GM19395 (cell line): ENCODE results near the gene GALK2.
"Not testable (repeated sequence)": the region's sequence is repeated elsewhere in the genome, so short reads cannot be mapped to it uniquely, and the experiment has no call there.

Experiments
- ATAC-seq: cut with Tn5 transposase; IDR thresholded peaks from one replicate; pipeline ENCODE4 v1.9.1; 2021; ENCODE audit warnings: mild to moderate bottlenecking, moderate library complexity; ENCODE audit not compliant: unreplicated experiment

Gene GALK2

DNA sequence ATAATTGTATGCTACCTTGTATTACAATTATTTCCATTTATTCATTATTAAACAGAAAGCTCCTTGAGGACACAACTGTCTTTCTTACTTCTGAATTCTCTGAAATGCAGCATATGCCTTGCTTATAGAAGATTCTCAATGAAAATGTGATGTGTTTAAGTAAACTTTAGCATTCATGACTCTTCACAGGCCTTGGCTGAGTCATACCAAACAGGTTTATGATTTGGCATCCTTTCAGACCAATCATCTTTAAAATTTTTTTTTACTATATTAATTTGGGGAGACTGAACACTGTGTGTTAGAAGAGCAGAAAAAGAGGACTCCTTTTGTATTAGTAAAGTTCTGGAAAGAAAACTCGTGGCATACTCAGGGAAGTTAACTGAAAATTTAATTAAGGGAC is 6.4 kb upstream of the GALK2 start:
- ATAC-seq: no peak

DNA sequence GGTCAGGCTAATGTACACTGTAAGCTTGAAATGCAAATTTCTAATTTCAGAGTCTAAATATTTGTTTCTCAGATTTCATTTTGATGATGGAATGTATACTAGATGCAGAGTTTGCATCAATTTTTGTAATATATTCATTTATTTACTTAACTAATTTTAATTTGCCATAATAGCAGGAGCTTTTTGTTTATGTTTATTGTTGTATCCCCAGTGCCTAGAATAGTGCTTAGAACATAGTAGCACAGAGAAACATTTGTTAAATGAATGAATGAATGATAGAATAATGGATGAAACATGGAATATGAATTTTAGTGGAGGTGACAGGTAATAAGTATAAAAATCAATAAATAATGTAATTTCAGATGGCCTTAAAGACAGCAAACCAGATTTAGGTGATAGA is 5.2 kb upstream of the GALK2 start:
- ATAC-seq: no peak

DNA sequence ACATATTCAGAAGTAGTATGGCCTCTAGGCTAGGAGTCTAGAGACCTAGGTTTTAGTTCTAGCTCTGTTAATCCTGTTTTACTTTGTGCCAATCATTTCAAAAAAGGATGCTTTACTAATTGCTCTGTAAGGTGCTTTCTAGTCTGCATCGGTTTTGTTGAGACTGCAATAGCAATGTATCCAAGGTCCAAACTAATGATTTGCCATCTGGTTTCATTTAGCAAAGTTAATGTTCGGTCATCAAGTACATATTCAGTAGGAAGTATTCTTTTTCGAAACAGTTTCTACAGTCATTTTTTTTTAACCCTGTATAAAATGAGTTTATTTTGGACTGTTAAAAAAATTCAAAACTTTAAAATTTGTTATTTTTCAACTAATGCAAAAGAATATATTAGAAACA is 2.0 kb upstream of the GALK2 start:
- ATAC-seq: no peak

DNA sequence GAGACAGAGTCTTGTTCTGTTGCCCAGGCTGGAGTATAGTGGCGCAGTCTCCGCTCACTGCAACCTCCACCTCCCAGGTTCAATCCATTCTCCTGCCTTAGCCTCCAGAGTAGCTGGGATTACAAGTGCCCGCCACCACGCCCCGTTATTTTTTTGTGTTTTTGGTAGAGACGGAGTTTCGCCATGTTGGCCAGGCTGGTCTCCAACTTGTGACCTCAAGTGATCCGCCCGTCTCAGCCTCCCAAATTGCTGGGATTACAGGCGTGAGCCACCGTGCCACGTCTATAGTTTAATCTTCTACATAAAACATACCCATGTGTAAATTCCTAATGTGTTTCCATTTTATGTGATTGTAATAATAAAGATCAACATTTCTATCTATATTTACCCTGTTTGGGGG is 1.7 kb downstream of the GALK2 start:
- ATAC-seq: no peak

DNA sequence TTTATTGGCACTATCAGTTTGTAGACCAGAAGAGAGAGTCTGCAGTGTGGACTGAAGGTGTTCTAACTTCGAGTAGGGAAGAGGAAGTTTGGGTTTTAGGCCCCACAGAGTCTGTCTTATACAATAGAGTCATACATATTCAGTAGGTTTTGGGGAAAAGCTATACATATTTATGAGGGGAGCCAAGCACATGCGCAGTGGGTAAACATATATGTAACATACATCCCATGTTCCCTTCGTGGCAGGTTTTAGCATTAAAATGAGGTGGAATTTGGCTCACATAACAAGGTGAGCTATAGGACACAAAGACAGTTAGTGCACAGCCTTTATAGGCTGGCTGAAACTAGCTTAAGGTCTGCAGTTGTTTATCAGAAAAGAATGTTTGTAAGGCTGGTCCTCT is 4.9 kb downstream of the GALK2 start:
- ATAC-seq: no peak

DNA sequence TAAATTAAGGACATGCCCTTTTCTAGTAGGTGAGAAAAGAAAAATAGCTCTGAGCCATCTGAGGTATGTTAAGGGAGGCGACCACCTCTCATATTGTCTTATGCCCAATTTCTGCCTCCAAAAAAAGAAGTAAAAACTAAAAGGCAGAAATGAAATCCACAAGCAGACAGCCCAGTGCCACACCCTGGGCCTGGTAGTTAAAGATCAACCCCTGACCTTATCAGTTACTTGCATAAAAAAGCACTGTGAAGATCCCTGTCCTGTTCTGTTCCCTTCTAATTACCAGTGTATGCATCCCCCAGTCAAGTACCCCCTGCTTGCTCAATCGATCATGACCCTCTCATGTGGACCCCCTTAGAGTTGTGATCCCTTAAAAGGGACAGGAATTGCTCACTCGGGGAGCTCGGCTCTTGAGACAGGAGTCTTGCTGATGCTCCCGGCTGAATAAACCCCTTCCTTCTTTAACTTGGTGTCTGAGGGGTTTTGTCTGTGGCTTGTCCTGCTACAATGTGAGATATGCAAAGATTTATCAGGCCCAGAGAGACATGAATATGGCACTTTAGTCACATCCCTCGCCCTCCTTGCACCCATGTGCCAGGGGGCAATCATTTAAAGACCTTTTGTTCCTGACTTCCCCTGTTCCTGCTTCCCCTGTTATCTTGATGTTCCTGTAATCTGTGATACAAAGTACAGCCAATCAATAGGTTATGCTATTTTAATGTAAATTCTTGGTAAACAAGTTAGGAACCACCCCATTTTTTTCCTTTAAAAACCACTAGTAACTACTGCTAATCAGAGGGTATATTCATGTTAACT is 5.7 kb downstream of the GALK2 start:
- not testable (repeated sequence) for ATAC-seq

DNA sequence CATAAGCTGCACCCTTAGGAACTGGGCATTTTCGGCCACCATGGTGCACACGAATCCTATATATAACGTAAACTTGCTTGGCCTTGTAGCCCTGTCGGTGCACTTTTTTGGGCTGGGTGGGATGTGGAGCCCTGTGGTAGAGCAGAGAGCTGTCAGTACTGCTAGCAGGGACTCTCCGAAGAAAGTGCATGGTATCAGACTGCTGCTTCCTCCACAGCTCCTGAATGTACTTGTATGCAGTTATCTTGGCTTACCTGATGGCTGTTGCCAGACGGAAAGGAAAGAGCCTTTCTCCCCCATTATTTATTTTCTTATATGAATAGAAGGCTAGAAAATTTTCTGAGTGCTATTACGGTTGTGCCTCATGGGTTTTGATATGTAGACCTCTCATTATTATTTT is 8.4 kb downstream of the GALK2 start:
- ATAC-seq: no peak

DNA sequence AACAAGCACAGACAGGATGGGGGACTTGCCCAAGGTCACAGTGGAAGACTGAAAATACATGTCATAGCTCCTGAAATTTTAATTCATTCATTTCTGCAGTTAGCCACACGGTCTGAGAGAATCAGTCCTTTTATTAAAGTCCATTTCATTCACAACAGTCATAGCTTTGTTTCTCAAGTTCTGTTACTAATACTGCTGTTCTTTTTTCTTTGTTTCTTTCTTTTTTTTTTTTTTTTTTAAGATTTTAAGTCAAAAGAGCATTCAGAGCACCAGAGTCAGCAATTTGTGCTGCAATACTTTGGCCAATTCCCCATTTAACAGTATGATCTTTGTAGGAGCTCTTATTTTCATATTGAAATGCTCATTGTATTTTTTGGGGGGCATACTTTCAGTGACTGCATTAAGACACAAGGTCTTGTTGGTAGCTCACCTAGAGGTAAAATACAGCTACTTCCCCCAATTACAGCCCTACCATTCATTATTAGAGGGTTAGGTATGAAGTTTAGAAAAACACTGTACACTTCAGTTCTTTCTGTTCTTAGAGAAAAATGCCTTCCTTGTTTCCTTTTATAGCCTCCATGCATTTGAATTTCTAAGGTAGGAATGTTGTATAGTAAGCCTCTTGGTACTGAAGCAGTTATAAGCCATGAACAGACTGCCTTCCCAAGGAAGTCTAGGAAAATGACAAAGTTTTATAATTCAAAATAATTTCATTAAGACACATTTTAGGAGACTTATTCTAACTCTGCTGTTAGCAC is 9.6 kb downstream of the GALK2 start:
- ATAC-seq: no peak

DNA sequence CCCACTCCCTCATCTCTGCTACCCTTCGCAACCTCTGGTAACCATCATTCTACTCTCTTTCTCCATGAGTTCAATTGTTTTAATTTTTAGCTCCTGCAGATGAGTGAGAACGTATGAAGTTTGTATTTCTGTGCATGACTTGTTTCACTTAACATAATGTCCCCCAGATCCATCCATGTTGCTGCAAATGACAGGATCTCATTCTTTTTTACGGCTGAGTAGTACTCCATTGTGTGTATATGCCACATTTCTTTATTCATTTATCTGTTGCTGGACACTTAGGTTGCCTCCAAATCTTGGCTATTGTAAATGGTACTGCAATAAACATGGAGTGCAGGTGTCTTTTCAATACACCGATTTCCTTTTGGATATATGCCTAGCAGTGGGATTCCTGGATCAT is 12.1 kb downstream of the GALK2 start:
- ATAC-seq: no peak

DNA sequence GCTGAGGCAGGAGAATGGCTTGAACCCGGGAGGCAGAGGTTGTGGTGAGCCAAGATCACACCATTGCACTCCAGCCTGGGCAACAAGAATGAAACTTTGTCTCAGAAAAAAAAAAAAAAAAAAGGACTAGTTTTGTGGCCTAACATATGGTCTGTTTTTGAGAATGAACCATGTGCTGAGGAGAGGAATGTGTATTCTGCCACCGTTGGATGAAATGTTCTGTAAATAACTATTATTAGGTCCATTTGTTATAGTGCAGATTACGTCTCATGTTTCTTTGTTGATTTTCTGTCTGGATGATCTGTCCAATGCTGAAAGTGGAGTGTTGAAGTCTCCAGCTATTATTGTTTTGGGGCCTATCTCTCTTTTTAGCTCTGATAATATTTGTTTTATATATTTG is 13.7 kb downstream of the GALK2 start:
- ATAC-seq: not testable (repeated sequence)

DNA sequence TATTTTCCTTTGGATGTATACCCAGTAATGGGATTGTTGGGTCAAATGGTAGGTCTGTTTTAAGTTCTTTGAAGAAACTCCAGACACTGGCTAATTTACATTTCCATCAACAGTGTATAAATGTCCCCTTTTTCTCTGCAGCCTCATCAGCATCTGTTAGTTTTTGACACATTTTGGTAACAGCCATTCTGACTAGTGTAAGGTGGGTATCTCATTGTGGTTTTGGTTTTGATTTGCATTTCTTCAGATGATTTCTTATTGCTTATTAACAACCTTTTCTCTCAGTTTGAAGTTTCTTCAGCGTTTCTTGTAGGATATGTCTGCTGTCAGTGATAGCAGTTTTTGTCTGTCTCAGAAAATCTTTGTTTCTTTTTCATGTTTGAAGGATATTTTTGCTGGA is 15.4 kb downstream of the GALK2 start:
- ATAC-seq: peak; percentile 82

DNA sequence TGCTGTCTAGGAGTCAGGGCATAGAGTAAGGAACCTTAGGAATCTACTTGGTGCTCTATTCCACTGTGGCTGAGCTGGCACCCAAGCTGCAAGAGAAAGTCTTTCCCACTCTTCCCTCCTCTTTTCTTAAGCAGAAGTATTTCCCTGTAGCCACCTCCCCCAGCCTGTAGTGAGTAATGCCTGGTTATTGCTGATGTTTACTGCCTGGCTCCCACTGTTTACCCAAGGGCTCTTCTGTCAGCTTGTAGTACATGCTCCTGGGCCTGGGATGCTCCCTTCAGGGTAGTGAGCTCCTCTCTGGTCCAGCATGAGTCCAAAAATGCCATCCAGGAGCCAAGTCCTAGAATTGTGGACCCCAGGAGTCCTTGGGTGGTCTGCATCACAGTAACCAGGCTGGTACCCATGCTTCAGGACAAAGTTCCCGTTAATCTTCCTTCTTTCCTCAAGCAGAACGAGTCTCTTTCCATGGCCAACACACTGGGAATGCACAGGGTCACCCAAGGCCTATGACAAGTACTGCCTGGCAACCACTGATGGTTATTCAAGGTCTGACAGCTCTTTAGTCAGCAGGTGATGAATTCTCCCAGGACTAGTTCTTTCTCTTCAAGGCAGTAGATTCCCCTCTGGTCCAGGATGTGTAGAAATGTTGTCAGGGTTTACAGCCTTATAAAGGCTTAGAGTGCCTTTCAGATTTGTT is 17.6 kb downstream of the GALK2 start:
- ATAC-seq: no peak

DNA sequence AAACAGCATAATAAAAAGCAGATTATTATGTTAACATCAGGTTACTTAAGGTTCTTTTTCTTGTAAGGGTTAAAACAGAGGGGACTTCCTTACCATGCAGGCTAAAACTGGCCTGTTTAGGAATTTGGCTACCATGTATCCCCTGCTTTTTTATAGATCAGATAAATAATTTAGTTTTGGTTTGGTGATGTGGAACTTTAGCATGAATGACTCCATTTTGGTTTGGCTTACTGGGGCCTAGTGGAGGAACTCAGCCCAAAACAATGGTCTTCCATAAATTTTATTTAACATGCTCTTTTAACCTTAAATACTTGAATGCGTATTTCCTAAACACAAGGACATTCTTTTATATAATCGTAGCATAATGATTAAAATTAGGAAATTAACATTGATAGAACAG is 18.9 kb downstream of the GALK2 start:
- no peak for ATAC-seq

DNA sequence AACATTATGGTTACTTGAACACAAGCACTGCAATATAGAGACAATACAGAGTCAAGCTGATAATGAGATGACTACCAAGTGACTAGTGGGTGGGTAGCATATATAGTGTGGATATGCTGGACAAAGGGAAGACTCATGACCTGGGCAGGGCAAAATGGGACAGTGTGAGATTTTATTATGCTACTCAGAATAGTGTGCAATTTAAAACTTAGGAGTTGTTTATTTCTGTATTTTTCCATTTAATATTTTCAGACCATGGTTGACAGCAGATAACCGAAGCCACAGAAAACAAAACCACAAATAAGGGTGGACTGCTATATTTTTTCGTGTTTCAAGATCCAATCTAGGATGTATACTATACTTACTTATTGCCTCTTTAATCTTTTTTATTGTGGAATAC is 19.6 kb downstream of the GALK2 start:
- ATAC-seq: no peak

DNA sequence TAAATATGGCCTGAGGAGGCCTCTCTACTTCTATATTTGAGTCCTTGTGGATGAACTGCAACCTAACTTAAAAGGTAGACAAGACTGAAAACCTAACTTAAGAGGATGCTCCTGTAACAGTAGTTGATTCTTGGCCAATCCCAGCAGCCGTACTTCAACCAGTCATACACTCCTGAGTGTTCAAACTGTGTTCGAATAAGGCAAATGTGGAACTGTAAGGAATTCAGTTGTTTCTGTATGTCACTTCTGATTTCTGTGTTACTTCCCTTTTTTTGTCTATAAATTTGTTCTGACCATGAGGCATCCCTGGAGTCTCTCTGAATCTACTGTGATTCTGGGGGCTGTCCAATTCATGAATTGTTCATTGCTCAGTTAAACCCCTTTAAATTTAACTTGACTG is 20.5 kb downstream of the GALK2 start:
- no peak for ATAC-seq

DNA sequence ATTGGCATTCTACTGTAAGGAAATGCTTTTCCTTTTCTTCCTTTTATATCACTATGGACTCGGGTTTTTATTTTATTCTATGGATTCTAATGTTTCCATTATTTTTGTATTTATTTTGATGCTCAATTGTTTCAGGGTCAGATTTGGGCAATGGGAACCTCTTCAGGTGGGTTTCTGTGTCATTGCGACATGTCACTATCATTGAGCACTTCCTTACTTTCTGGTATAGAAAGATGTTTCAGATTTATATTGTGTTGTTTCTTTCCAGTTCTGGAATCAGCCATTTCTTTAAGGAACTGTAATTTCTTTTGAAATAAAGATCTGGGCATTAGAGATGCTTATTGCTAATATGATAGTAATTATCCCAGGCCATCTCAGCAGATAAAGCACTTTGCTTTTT is 21.8 kb downstream of the GALK2 start:
- ATAC-seq: no peak

DNA sequence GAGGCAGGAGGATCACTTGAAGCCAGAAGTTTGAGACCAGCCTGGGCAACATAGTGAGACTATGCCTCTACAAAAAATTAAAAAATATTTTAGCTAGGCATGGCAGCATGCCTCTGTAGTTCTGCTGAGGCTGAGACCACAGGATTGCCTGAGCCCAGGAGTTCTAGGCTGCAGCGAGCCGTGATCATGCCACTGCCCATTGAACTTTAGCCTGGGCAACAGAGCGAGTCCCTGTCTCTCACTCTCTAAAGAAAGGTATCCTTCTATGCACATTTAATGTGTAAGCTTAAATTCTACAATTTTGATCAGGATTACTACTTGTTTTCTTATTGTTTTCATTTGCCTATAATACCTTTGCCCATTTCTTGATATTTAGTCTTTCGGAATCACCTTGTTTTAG is 26.8 kb downstream of the GALK2 start:
- no peak for ATAC-seq

DNA sequence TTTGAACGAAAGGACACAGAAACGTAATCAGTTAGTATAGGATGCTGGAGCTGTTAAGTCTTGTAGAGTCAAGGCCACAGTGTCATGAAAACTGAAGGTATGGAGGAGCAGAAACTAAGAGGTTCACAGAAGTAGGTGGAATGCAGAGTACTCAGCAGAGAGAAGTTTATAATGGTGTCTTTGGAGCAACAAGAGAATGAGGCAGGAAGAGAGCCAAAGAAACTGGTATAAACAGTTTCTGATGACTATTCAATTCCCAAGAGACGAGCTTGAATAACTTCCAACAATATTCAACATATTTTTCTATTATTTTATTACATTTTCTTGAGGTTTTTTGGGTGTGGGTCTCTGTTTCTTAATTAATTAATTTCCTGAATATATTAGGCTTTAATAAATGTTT is 29.6 kb downstream of the GALK2 start:
- ATAC-seq: no peak

DNA sequence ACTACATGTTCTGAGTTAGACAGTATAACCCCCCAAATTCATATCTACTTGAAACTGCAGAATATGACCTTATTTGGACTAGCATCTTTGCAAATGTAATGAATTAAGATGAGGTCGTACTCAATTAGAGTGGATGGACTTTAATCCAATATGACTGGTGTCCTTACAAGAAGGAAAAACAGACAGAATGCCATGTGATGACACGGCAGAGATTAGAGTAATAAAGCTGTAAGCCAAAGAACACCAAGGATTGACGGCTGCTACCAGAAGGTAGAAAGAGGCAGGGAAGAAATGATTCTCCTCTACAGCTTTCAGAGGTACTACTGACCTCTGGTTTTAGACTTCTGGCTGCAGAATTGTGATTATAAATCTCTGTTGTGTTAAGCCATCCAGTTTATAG is 30.3 kb downstream of the GALK2 start:
- ATAC-seq: no peak

DNA sequence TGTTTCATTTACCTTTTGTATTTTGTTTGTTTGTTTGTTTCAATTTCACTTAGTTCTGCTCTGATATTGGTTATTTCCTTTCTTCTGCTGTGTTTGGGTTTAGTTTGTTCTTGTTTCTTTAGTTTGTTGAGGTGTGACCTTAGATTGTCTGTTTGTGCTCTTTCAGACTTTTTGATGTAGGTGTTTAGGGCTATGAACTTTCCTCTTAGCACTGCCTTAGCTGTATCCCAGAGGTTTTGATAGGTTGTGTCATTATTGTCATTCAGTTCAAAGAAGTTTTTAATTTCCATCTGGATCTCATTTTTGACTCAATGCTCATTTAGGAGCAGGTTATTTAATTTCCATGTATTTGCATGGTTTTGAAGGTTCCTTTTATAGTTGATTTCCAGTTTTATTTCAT is 38.1 kb downstream of the GALK2 start:
- not testable (repeated sequence) for ATAC-seq

DNA sequence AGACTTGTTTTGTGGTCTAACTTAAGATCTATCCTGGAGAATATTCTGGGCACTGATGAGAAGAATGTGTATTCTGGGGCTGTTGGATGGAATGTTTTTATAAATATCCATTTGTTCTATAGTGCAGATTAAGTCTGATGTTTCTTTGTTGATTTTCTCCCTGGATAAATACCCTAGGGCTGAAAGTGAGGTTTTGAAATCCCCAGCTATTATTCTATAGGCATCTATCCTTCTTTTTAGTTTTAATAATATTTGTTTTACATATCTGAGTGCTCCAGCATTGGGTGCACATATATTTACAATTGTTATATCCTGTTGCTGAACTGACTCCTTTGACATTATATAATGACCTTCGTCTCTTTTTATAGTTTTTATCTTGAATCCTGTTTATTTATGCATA is 42.9 kb downstream of the GALK2 start:
- no peak for ATAC-seq
